CD4-positive, alpha-beta T cell treated with Interleukin-2 at 100 ng/mL for 4 hours (primary cell): ENCODE results near the gene NAP1L4.

Source experiments
- DNase-seq: peaks from one replicate; pipeline ENCODE4 v3.0.0-alpha.2; 2020; ENCODE audit warnings: low spot score

Gene NAP1L4

GRCh38 chr11:3010521-3011275 lies 18.6 kb upstream of the NAP1L4 start:
- no peak for DNase-seq

GRCh38 chr11:3010004-3010403 lies 17.9 kb upstream of the NAP1L4 start:
- DNase-seq = no peak

GRCh38 chr11:3009481-3009880 lies 17.4 kb upstream of the NAP1L4 start:
- no peak for DNase-seq

GRCh38 chr11:3008746-3009336 lies 16.7 kb upstream of the NAP1L4 start:
- DNase-seq = no peak

GRCh38 chr11:3007404-3008010 lies 15.4 kb upstream of the NAP1L4 start:
- DNase-seq = no peak

- DNase-seq = no peak
Observed at GRCh38 chr11:3006505-3007260, 14.6 kb upstream of the NAP1L4 start.

- DNase-seq = no peak
Observed at GRCh38 chr11:3004481-3004880, 12.4 kb upstream of the NAP1L4 start.

GRCh38 chr11:3003396-3004231 lies 11.5 kb upstream of the NAP1L4 start:
- DNase-seq = no peak

GRCh38 chr11:3002871-3003270 lies 10.7 kb upstream of the NAP1L4 start:
- no peak for DNase-seq

- no peak for DNase-seq
Observed at GRCh38 chr11:3002351-3002861, 10.3 kb upstream of the NAP1L4 start.

GRCh38 chr11:3001496-3001895 lies 9.4 kb upstream of the NAP1L4 start:
- no peak for DNase-seq

- DNase-seq = no peak
Observed at GRCh38 chr11:3000032-3000961, 8.2 kb upstream of the NAP1L4 start.

- no peak for DNase-seq
Observed at GRCh38 chr11:2999464-2999998, 7.4 kb upstream of the NAP1L4 start.

- DNase-seq = no peak
Observed at GRCh38 chr11:2998073-2998850, 6.1 kb upstream of the NAP1L4 start.

GRCh38 chr11:2997406-2997805 lies 5.3 kb upstream of the NAP1L4 start:
- no peak for DNase-seq

GRCh38 chr11:2996976-2997375 lies 4.8 kb upstream of the NAP1L4 start:
- no peak for DNase-seq

GRCh38 chr11:2995893-2996554 lies 3.9 kb upstream of the NAP1L4 start:
- DNase-seq = no peak

GRCh38 chr11:2995031-2995561 lies 3.0 kb upstream of the NAP1L4 start:
- DNase-seq = no peak

- DNase-seq = no peak
Observed at GRCh38 chr11:2994336-2994730, 2.2 kb upstream of the NAP1L4 start.
